UCSD-AML1 (cell line): Measurements from ENCODE around the gene ACVR1B.

ENCODE experiments used
- DNase-seq: peaks from one replicate; lab custom pipeline; 2025; ENCODE audit not compliant: unreplicated experiment; lab: John Stamatoyannopoulos, UW

ACVR1B gene

DNA sequence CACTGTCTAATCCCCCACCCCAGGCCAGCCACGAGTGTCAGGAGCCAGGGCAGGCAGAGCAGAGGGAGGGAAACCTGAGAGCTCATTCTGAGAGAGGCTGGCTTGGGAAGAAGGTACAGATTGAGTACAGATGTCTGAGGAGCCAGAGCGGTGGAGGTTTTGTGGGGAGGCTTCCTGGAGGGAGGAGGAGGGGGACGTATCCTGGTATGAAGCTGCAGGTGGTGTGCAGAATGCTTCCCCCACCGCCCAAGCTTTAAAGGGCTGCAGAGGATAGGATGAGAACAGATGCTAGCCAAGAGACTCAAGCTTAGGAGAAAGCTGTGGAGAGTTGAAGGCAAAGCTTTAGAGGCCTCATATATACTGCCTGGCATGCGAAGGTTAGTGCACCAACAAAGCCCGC, 52.1 kb downstream of the ACVR1B start:
- no peak for DNase-seq

DNA sequence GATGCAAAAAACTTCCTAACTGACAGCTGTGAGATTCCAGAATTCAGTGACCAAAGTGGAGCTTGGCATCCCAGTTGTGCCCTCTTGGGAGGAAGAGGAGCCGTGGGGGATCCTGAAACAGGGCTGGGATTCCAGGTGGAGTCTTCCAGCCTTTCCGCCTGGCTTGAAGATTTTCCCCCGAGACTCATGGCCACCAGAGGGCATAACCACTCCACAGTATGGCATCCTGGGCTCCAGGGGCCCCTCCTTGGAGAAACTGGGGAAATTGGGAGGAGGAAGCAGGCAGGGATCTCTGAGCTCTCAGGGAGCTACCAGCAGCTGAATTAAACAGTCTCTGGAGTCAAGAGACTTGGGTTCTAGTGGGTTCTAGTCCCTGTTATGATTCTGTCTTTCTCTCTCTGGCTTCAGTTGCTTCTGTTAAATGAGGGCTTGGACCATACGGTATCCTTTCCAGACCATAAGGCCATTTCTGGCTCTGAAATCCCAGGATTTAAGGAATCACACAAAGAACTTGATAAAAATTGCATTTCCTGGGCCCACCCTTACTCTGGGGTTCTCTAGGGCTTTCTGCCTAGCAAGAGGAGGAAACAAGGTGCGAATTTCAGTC, 52.6 kb downstream of the ACVR1B start:
- peak; percentile 48 for DNase-seq

DNA sequence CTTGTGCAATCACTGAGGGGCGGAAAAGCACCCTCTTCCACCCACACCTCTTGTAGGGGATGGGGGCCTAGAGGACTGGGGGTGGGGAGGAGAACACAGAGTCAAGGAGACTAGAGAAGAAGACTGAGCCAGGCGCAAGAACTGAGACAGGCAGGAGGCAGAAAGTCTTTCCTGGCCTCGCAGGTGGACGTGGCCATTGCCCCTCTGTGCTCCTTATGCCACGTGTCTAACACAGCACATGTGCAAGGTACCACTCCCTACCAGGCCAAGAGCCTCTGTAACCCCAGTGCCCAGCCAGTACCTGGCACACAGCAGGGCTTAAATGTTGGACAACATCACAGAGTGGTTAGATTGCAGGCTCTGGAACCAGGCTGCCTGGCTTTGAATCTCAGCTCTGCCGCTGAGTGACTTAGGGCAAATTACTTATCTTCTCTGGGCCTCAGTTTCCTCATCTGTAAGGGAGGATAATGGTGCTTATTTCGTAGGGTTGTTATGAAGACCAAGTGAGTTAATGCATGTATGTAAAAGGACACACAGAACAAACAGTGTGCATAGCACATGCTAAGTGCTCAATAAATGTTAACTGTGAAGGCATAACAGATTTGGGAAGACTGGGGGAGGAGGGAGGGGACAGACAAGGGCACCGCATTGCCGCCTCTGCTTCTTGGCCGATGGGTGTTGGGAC, 53.9 kb downstream of the ACVR1B start:
- DNase-seq = no peak

DNA sequence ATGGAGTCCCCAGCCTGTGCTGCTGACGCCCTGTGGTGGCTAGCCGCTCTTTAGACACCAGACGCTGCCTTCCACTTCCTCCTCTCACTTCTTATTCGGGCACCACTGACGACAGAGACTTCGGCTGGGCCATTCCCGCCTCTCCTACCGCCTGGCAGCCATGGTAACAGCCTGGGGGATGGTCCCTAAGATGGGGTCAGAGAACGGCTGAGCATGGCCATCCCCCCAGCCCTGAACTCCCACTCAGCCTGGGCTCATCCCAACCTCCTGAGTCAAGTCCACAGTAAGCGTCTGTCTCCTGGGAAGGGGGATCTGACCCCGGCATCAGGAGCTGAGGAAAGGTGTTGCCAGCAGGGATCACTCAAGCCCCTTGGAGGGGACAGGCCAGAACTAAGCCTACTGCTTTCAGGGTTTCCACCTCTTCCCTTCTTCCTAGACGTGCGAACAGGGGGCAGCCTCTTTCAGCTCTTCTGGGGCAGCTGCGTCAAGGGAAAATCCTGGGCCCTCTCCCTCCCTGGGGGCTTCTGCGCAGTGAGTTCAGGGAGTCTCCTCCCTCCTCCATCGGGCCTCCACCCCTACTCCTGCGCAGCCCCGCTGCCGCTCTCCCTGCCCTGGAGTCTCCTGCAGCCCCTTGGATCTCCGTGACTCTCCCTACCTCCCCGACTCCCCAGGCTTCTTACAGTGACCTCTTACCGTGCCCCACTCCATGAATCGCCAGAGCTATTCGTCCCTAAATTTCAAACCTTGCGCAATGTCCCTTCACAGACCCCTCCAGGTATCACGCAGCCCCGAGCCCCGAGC, 54.6 kb downstream of the ACVR1B start:
- peak; percentile 67 for DNase-seq

DNA sequence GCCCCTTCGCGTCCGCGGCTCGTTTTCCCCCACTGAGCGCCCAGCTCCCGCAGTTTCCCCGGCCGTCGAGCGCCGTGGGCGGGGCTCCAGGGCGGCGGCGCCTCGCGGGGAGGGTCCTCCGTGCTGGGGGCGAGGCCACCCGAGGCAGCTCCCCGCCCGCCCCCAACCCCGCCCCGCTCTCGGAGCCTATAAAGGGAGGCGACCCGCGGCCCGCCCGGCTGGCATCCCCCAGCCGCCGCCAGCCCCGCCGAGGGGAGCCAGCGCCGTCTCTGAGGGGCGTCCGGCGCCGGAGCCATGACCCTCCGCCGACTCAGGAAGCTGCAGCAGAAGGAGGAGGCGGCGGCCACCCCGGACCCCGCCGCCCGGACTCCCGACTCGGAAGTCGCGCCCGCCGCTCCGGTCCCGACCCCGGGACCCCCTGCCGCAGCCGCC, 55.2 kb downstream of the ACVR1B start, which contains the start of gene TAMALIN:
Gene TAMALIN, plus strand, starts transcription at position 221 of the 432 bp plus-strand sequence. Its CDS starts 74 bp downstream, at position 295.
- peak; percentile 77 for DNase-seq

DNA sequence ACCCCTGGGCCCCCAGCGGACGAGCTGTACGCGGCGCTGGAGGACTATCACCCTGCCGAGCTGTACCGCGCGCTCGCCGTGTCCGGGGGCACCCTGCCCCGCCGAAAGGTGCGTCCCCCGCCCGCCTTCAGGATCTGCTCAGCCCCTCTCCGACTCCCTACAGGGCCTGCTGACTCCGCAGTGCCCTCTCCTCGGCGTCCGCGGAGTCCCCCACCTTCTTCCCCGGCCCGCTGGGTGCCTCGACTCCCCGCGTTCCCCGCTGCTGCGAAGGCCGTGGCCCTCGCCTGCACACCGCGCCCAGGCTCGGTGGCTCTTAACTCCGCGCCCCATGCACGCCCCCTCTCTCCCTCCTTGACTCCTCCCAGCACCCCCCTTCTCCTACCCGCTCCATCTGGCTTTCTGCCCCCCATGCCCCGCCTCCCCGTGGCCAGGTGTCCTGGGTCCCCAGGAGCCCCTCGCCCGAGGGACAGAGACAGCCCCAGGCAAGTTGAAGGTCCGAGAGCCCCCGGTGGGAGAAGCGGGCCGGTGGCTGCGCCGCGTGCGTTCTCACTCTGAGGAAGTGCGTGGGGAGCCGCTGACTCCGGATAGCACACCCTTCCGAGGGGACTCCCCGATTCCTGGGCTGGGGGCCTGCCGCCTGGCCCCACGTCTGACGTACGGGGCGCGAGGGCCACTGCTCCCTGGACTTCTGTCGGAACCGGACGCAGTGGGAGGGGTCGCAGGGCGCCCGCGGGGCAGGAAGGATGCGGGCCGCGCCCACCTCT, 55.8 kb downstream of the ACVR1B start:
- DNase-seq = peak; percentile 55

DNA sequence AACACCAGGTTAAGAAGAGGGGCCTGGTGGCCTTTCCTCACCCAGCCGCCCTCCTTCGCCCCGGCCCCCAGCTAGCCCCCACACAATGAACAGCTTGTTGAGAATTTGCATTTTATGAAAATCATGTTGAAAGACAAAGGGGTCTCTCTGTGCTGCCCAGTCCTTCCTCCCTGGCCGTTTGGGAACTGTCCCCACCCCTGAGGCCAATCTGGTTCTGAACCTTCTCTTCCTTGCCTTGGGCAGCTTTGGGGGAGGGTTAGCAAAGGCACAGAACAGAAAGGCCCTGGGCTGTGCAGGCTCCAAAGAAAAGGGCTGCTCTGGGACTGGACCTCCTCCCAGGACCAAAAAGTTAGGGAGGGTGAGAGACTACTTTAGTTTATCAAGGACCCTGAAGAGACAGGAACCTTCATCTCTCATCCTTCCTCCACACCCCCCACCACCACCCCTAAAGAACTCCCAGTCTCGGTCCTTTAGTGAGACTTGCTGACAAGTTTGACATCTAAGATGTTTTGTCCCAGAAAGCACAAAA, 56.5 kb downstream of the ACVR1B start:
- DNase-seq = no peak

DNA sequence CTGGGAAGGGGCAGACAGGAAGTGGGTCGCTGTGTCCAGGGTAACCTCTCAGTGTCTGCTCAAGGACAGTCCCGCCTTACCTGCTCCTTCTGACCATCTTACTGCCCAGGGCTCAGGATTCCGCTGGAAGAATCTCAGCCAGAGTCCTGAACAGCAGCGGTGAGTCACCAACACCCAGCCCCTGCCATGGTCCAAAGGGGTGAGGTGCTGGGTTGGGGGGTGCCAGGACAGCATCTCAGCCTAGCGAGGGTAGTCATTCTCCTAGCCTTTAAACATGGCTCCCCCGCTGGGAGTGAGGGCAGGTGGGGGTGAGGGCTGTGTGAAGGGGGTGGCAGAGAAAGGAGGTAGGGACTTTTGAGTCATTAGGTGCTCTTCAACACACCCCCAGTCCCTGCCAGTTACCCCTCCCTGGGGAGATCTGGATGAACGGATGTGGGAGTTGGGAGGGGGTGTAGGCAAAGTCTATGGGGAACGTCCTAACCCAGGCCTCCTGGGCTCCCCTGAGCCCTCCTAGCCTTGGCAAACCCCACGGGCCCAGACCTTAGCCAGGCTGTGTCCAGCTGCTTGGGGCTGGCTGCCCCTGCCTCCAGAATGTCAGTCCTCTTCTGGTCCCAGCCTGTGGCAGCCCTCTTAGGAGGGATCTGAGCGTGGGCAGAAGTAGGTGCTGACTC, 57.7 kb downstream of the ACVR1B start:
- no peak for DNase-seq

DNA sequence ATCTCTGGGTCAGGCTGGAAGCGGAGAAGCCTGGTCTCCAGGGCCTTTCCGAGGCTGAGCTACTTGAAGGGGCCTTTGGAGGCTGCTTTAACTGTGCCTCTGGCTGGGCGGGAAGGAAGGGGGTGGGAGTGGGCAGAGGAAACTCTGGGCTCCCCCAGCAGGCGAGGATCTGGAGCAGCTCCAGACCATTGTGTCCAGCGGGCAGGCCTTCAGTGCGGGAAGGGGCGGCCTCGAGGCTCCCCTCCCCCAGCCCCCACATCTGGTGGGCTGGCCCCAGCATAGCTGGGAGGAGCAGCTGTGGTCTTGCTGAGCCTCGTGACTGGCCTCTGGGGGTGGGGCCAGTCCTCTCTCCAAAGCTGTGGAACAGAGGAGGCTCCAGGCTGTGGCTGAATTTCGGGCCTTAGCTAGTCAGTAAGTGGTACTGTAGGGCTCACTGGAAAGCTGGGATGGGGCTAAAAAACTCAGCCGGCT, 58.7 kb downstream of the ACVR1B start:
- DNase-seq = peak; percentile 62

DNA sequence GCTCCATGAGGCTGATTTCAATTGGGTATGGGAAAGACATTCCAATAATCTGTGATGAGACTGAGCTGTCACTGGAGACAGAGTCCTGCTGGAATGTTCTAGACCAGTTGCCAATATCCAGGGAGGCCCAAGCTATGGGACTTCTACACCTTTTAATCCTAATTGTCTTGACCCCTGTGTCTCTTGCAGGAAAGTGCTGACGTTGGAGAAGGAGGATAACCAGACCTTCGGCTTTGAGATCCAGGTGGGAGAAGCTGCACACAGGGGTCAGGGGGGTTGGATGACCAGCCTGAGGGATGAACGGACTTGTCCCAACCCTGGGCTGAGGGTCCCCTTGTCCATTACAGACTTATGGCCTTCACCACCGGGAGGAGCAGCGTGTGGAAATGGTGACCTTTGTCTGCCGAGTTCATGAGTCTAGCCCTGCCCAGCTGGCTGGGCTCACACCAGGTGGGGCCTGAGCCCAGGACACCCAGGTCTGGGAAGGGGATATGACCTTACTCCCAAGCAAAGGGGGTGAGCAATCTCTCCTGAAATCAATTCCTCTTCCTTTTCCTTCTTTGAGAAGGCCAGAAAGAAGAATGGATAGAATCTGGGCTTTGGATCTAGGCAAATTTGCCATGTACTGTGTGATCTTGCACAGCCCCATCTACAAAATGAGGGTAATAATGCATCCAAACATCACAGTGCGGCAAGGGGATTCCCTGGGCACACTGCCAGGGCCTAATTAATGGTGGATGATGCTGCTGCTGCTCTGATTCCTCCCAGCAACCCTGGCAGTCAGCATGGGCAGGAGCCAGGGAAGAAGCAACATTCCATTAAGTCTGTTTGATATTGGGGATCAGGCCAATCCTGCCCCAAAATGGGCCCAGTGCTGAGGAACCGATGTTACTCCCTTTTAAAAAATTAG, 59.4 kb downstream of the ACVR1B start:
- DNase-seq = no peak

DNA sequence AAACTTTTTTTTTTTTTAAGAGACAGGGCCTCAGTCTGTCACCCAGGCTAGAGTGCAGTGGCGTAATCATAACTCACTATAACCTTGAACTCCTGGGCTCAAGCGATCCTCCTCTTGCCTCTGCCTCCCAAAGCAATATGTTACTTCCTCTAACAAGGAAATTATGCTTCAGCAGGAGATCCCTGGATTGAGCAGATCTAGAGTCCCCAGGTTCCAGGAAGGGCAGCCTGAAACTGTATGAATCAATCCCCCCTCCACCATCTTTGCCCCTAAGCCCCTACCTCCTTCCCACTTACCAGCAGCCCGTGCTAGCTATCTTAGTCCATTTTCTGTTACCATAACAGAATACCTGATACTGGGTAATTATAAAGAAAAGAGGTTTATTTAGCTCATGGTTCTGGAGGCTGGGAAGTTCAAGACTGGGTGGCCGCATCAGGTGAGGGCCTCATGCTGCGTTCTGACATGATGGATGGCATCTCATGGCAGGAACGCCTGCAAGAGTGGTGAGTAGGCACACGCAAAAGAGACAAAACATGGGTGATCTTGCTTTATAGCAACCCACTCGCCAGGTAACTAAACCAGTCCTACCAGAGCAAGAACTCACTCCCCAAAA, 60.2 kb downstream of the ACVR1B start:
- DNase-seq = no peak

DNA sequence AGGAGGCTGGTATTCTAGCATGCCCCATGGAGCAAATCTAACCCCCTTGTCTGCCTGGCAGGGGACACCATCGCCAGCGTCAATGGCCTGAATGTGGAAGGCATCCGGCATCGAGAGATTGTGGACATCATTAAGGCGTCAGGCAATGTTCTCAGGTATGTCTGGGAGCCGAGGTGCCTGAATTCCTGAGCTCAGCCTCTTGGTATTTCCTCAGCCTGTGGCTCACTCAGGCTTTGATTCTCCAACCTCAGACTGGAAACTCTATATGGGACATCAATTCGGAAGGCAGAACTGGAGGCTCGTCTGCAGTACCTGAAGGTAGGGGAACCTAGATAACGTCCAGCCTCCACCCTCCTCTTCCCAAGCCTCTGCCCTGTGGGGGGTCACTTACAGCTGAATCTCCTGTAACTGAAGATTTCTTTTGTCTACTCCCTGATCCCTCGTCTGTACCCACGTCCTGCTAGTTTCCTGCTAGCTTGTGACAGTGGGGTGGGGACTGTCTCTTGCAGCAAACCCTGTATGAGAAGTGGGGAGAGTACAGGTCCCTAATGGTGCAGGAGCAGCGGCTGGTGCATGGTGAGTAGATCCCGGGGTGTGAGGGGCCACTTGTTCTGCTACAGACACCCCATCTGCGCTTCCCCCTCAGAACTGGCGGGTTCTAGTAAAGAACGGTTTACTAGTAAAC, 62.3 kb downstream of the ACVR1B start:
- DNase-seq = no peak

DNA sequence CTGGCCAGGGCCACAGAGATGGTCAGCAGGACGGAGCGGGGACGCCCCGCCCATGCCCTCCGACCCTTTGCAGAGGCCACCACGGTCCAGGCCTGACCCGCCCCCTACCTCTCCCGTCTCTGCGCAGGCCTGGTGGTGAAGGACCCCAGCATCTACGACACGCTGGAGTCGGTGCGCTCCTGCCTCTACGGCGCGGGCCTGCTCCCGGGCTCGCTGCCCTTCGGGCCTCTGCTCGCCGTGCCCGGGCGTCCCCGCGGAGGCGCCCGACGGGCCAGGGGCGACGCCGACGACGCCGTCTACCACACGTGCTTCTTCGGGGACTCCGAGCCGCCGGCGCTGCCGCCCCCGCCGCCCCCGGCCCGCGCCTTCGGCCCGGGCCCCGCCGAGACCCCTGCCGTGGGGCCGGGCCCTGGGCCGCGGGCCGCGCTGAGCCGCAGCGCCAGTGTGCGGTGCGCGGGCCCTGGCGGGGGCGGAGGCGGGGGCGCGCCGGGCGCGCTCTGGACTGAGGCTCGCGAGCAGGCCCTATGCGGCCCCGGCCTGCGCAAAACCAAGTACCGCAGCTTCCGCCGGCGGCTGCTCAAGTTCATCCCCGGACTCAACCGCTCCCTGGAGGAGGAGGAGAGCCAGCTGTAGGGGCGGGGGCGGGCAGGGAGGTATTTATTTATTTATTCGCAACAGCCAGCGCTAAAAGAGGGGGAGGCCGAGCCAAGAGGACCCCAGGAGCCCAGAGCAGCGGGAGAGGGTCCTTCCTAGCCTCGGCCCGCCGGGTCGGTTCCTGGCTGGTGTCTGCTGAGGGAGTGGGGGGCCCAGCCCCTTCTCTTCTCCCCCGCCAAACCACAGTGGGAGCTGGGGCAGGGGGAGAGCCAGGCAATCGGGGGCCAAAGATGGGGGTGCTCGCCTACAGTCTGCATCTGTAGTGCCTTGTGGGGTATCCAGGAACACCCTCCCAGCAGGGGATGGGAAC, 63.4 kb downstream of the ACVR1B start:
- no peak for DNase-seq

DNA sequence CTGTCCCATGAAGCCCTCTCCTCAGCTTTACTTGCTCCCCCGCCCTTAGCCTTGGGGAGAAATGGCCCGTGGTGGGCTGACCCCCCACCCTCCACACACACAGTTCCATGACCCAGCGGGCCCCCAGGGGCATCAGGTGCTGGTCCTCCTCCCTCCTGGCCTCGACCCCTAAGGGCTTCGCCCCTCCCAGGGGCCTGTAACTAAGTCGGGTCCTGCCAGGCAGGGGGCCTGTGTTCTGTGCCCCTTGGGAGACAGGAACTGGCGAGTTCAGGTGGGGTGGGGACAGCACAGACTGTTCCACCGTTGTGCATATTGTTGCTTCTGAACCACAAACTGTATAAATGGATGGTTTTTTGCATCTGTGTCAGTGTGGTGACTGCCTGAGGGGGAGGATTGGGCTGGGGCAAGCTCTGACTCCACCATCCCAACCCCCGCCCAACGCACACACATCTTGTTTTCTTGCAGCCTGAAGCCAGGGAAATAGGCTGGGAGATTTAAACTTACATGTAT, 64.1 kb downstream of the ACVR1B start:
- DNase-seq = no peak

DNA sequence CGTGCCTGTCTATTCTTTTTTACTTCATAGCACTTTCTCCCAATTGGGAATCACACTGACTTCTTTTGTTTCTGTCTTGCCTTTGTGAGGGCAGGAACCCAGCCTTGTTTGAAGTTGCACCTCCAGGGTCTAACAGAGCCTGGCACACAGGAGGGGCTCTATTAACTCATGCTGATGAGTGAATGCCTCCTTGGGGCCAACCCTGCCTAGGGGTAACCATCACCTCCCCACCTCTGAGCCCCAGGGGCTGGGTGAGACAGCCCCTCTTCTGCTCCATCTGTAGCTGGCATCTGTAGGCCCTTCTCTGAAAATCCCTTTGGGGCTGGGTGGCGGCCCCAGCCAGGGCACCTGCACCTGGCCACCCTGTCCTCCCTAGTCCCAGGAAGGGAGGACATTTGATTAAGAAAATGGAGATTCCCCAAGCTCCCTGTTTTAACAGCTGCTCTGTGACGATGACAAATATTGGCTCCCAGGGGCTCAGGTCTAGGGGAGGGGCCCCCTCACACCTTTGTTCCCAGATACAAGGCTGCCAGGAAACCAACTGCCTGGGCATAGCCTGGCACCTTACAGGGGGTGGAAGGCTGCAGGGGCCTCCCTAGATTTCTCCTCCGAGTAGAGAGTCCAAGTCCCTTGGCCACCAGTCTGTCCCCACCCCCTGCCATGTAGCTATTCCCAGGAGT, 67.1 kb downstream of the ACVR1B start:
- DNase-seq = no peak

DNA sequence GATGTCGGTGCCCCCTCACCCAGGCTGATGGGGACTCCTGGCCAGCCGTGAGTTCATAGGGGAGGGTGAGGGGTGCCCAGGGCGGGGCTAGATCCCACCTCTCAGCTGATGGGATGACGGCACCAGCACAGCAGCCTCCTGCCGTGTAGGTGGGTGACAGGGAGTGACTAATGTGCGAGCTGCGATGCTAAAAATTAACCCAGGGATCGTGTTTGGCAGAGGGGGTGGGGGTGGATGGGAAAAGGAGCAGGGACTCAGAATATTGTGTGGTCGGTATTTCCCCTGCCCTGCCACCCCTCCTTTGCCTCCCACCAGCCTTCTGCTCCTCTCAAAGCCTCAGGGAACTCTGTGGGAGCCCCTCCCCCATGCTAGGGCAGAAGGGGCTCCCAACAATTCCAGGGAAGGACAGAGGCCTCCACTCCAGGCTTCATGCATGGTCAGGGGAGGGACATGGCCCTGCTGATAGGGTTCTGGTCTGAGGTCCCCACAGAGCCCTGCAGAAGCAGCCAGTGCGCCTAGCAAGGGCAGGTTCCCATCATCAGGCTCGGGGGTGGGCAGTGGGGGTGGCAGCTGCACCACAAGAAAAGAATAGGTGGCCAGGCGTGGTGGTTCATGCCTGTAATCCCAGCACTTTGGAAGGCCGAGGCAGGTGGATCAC, 67.7 kb downstream of the ACVR1B start:
- DNase-seq = no peak
